Caco-2 (cell line): ENCODE results near the gene ZNF593. TPM values are rescaled to one million over a fixed set of nuclear protein-coding genes. Genes with fewer than 3 reads are reported as not detected.

Experiments
- BruUV-seq: library from RNA; stranded (reverse); fragments of 400-500 nt; replicated peaks from 2 replicates; lab custom pipeline; 2021; lab: Mats Ljungman, UMichigan
- CTCF ChIA-PET: fragments of 300-600 bp; sonication (Branson Sonifier 250); formaldehyde crosslinking; loops from one replicate; lab custom pipeline; 2022; ENCODE audit warnings: antibody characterized with exemption; lab: Charles Lee
- POLR2A ChIA-PET: fragments of 300-600 bp; sonication (Branson Sonifier 250); formaldehyde crosslinking; loops from one replicate; lab custom pipeline; 2022; ENCODE audit warnings: antibody characterized with exemption; lab: Charles Lee
- DNase-seq, 2 experiments: peaks; one replicate each; pipeline versions ENCODE4 v3.0.0 to v3.0.0-alpha.2; 2020 to 2022
- H3K27me3 ChIP-seq: replicated peaks from 2 replicates; pipeline ENCODE4 v1.6.0; 2011; ENCODE audit warnings: low read length; ENCODE audit not compliant: control insufficient read depth, insufficient read depth
- H3K36me3 ChIP-seq: 2 replicates; pipeline ENCODE4 v1.5.1; 2011; ENCODE audit warnings: low read length; ENCODE audit not compliant: control insufficient read depth, insufficient read depth
- H3K4me1 ChIP-seq: fragments of 250-450 bp; sonication (Bioruptor Pico); 2 replicates; pipeline ENCODE4 v1.5.1; 2020; ENCODE audit warnings: mild to moderate bottlenecking
- H3K4me3 ChIP-seq: 2 replicates; pipeline ENCODE4 v1.5.1; 2011; ENCODE audit warnings: low read depth, mild to moderate bottlenecking, control low read depth, low read length
- H3K9me3 ChIP-seq: fragments of 250-450 bp; sonication (Bioruptor Pico); 2 replicates; pipeline ENCODE4 v1.5.1; 2020; ENCODE audit warnings: mild to moderate bottlenecking, moderate library complexity
- H3K27ac Mint-ChIP-seq: one replicate; pipeline ENCODE4 v1.8.0; 2022; ENCODE audit warnings: mixed read lengths; ENCODE audit not compliant: unreplicated experiment
- H3K27me3 Mint-ChIP-seq: one replicate; pipeline ENCODE4 v1.8.0; 2022; ENCODE audit warnings: mixed read lengths; ENCODE audit not compliant: insufficient read depth, unreplicated experiment
- H3K36me3 Mint-ChIP-seq: one replicate; pipeline ENCODE4 v1.8.0; 2022; ENCODE audit warnings: mild to moderate bottlenecking, mixed read lengths; ENCODE audit not compliant: insufficient read depth, unreplicated experiment
- H3K4me1 Mint-ChIP-seq: one replicate; pipeline ENCODE4 v1.8.0; 2022; ENCODE audit warnings: low read depth, mixed read lengths; ENCODE audit not compliant: unreplicated experiment
- H3K4me3 Mint-ChIP-seq: one replicate; pipeline ENCODE4 v1.8.0; 2022; ENCODE audit warnings: mild to moderate bottlenecking, moderate library complexity, mixed read lengths; ENCODE audit not compliant: unreplicated experiment
- H3K9me3 Mint-ChIP-seq: one replicate; pipeline ENCODE4 v1.8.0; 2022; ENCODE audit warnings: mixed read lengths; ENCODE audit not compliant: unreplicated experiment
- intact Hi-C: fragments of 100-400 bp; cut with micrococcal nuclease; formaldehyde crosslinking; loops from one replicate; pipeline ENCODE4 v1.10.0; 2022; ENCODE audit not compliant: unreplicated experiment
- total RNA-seq: library from RNA; stranded (reverse); gene quantifications from 2 replicates; pipeline ENCODE4 v1.2.3, GENCODE V29; 2022
- TF ChIP-seq, protein P1 (sequence below), 2 experiments: fragments of 200-600 bp in 1 of 2; IDR thresholded peaks; 1 replicate in 1 of 2; 2 replicates in 1 of 2; pipeline versions ENCODE4 v1.5.1 to v1.8.0; 2011 to 2022; ENCODE audit warnings: antibody characterized with exemption in 1 of 2, control low read depth in 1 of 2, inconsistent platforms in 1 of 2, low read depth in 1 of 2, low read length in 1 of 2, mild to moderate bottlenecking in 1 of 2, moderate library complexity in 1 of 2; ENCODE audit not compliant: insufficient read depth in 1 of 2, severe bottlenecking in 1 of 2, unreplicated experiment in 1 of 2

The ZNF593 gene
- total RNA-seq, 1 experiment from 2014 or later = 50.0 TPM

DNA sequence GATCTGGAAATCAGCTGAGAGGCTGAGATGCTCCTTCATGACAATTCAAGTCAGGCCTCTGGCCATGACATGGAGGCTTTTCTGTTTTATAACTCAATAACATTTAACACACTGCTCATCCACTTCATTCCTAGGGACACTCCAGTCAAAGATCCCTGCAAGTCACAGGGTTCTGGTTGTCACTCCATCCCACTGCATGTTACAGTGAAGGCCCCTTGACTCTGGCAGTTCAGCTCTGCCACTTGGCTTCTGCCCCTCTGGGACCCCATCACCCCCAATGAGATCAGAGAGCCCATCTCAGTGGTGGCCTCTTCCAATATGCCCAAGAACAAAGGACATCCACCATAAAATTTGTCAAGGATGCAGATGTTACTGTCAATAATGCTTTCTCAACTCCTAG lies 20.8 kb upstream of the ZNF593 start:
- DNase-seq = no peak
- intact Hi-C loops = no loop called here
- TF ChIP-seq, protein P1, sequence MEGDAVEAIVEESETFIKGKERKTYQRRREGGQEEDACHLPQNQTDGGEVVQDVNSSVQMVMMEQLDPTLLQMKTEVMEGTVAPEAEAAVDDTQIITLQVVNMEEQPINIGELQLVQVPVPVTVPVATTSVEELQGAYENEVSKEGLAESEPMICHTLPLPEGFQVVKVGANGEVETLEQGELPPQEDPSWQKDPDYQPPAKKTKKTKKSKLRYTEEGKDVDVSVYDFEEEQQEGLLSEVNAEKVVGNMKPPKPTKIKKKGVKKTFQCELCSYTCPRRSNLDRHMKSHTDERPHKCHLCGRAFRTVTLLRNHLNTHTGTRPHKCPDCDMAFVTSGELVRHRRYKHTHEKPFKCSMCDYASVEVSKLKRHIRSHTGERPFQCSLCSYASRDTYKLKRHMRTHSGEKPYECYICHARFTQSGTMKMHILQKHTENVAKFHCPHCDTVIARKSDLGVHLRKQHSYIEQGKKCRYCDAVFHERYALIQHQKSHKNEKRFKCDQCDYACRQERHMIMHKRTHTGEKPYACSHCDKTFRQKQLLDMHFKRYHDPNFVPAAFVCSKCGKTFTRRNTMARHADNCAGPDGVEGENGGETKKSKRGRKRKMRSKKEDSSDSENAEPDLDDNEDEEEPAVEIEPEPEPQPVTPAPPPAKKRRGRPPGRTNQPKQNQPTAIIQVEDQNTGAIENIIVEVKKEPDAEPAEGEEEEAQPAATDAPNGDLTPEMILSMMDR (IDR thresholded peaks at IDR 0.05; ENCODE audit: insufficient read depth in 1 of 2, low read depth in 1 of 2, low read length in 1 of 2, severe bottlenecking in 1 of 2, unreplicated experiment in 1 of 2) = no peak
- Histone ChIP-seq H3K4me1 (no peaks in the 10 kb centered on the region), H3K4me3 (no peak overlapping the region), H3K27me3 (no peaks in the 10 kb centered on the region), H3K36me3 (no peaks in the 10 kb centered on the region), H3K9me3 (no peaks in the 10 kb centered on the region)
- H3K27ac Mint-ChIP-seq = no peak overlapping the region
- no peaks in the 10 kb centered on the region for H3K36me3 Mint-ChIP-seq
- H3K27me3 Mint-ChIP-seq = no peaks in the 10 kb centered on the region
- no peaks in the 10 kb centered on the region for H3K9me3 Mint-ChIP-seq
- no peak overlapping the region for H3K4me3 Mint-ChIP-seq
- ChIA-PET CTCF (no interaction called here), POLR2A (no interaction called here)
- BruUV-seq = no TSS peak
- no peaks in the 10 kb centered on the region for H3K4me1 Mint-ChIP-seq

GRCh38 chr1:26153966-26154532 lies 15.7 kb upstream of the ZNF593 start:
- no peaks in the 10 kb centered on the region for H3K9me3 ChIP-seq
- Mint-ChIP-seq H3K4me1 (peaks cover 8% of the 10 kb centered on the region), H3K4me3 (no peak overlapping the region), H3K36me3 (no peaks in the 10 kb centered on the region), H3K9me3 (no peaks in the 10 kb centered on the region), H3K27ac (no peak overlapping the region), H3K27me3 (no peaks in the 10 kb centered on the region)
- no peak overlapping the region for H3K4me3 ChIP-seq
- no peak for DNase-seq
- no peaks in the 10 kb centered on the region for H3K36me3 ChIP-seq
- peaks cover 14% of the 10 kb centered on the region for H3K4me1 ChIP-seq
- CTCF ChIA-PET = interaction anchor here (1.0 kb wide), 1 partner anchor 9 kb away, joined by 4 read pairs; no protein-coding TSS in a partner anchor
- intact Hi-C loops = no loop called here
- TF ChIP-seq, protein P1 (IDR thresholded peaks at IDR 0.05; ENCODE audit: insufficient read depth in 1 of 2, low read depth in 1 of 2, low read length in 1 of 2, severe bottlenecking in 1 of 2, unreplicated experiment in 1 of 2) = no peak
- BruUV-seq = no TSS peak
- H3K27me3 ChIP-seq = no peaks in the 10 kb centered on the region
- POLR2A ChIA-PET = no interaction called here

DNA sequence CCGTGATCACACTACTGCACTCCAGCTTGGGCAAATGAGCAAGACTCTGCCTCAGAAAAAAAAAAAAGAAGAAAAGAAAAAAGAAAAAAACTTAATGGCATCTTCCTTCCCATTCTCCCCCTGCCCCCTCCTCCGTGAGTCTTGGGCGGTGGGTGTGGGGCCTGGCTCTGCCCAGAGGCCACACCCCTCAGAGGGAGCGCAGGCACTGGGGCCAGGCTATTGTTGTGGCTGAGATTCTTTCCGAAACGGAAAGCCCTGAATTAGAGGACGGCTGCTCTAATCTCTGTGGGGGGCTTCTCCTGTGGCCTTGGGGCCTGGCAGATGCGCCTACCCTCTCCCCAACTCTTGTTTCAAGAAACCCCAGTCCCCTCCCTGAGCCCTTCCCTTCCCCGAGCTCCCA lies 15.0 kb upstream of the ZNF593 start:
- Mint-ChIP-seq H3K27me3 (no peaks in the 10 kb centered on the region), H3K4me3 (no peak overlapping the region), H3K36me3 (no peaks in the 10 kb centered on the region), H3K27ac (no peak overlapping the region), H3K9me3 (no peaks in the 10 kb centered on the region), H3K4me1 (peaks cover 8% of the 10 kb centered on the region)
- no TSS peak for BruUV-seq
- no peaks in the 10 kb centered on the region for H3K9me3 ChIP-seq
- CTCF ChIA-PET = interaction anchor here (1.0 kb wide), 1 partner anchor 10 kb away, joined by 4 read pairs; no protein-coding TSS in a partner anchor
- H3K4me3 ChIP-seq = no peak overlapping the region
- POLR2A ChIA-PET = no interaction called here
- intact Hi-C loops = no loop called here
- H3K4me1 ChIP-seq = peaks cover 20% of the 10 kb centered on the region
- no peak for DNase-seq
- no peaks in the 10 kb centered on the region for H3K27me3 ChIP-seq
- H3K36me3 ChIP-seq = no peaks in the 10 kb centered on the region
- TF ChIP-seq, protein P1 (IDR thresholded peaks at IDR 0.05; ENCODE audit: insufficient read depth in 1 of 2, low read depth in 1 of 2, low read length in 1 of 2, severe bottlenecking in 1 of 2, unreplicated experiment in 1 of 2) = no peak
